Measurements from ENCODE around the gene TMEM134.

Gene TMEM134

GRCh38 chr11:67500831-67501715 is 32.0 kb upstream of the TMEM134 start:
- no peak for DNase-seq (ENCODE audit: low spot score)

GRCh38 chr11:67500484-67500821 is 31.4 kb upstream of the TMEM134 start:
- no peak for DNase-seq (ENCODE audit: low spot score)

- no peak for DNase-seq (ENCODE audit: low spot score)
Measured at GRCh38 chr11:67499808-67500483, 30.9 kb upstream of the TMEM134 start.

- DNase-seq (ENCODE audit: low spot score) = no peak
Measured at GRCh38 chr11:67498544-67498972, 29.5 kb upstream of the TMEM134 start.

GRCh38 chr11:67497656-67498291 is 28.7 kb upstream of the TMEM134 start:
- no peak for DNase-seq (ENCODE audit: low spot score)

- no peak for DNase-seq (ENCODE audit: low spot score)
Measured at GRCh38 chr11:67496113-67496512, 27.1 kb upstream of the TMEM134 start.

GRCh38 chr11:67495234-67496005 is 26.4 kb upstream of the TMEM134 start:
- DNase-seq (ENCODE audit: low spot score) = no peak

GRCh38 chr11:67494371-67495233 is 25.6 kb upstream of the TMEM134 start:
- no peak for DNase-seq (ENCODE audit: low spot score)

- no peak for DNase-seq (ENCODE audit: low spot score)
Measured at GRCh38 chr11:67493548-67494370, 24.7 kb upstream of the TMEM134 start.

- no peak for DNase-seq (ENCODE audit: low spot score)
Measured at GRCh38 chr11:67492801-67493547, 23.9 kb upstream of the TMEM134 start.

GRCh38 chr11:67492069-67492727 is 23.1 kb upstream of the TMEM134 start:
- no peak for DNase-seq (ENCODE audit: low spot score)

GRCh38 chr11:67491276-67492068 is 22.4 kb upstream of the TMEM134 start:
- DNase-seq (ENCODE audit: low spot score) = no peak

GRCh38 chr11:67490727-67491065 is 21.6 kb upstream of the TMEM134 start:
- no peak for DNase-seq (ENCODE audit: low spot score)

GRCh38 chr11:67489885-67490726 is 21.1 kb upstream of the TMEM134 start:
- no peak for DNase-seq (ENCODE audit: low spot score)

- DNase-seq (ENCODE audit: low spot score) = no peak
Measured at GRCh38 chr11:67489203-67489884, 20.3 kb upstream of the TMEM134 start.

GRCh38 chr11:67486481-67487195 is 17.6 kb upstream of the TMEM134 start:
- no peak for DNase-seq (ENCODE audit: low spot score)

Measured in HuH-7 (cell line).